ENCODE results near the gene CADPS. TPM values are rescaled to one million over a fixed set of nuclear protein-coding genes. Genes with fewer than 3 reads are reported as not detected.

CADPS gene
- total RNA-seq, 4 donors from 2014 or later, result 2.2 to 6.9 TPM; not detected in 2

DNA sequence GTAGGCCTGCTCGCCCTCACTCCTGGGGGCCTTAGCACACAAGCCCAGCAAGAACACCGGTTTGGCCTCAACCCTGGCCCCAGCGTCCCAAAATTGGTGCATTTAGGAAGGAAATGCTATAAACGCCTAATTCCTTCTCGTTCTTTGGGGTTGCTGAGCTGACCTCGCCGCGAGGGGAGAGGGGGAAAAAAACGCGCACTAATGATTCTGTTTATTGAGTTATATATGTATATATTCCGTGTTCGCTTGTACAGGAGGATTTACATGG is 505.8 kb downstream of the CADPS start:
- H3K4me3 ChIP-seq (ENCODE audit: low read depth, poor library complexity, severe bottlenecking), result no peak overlapping the region

DNA sequence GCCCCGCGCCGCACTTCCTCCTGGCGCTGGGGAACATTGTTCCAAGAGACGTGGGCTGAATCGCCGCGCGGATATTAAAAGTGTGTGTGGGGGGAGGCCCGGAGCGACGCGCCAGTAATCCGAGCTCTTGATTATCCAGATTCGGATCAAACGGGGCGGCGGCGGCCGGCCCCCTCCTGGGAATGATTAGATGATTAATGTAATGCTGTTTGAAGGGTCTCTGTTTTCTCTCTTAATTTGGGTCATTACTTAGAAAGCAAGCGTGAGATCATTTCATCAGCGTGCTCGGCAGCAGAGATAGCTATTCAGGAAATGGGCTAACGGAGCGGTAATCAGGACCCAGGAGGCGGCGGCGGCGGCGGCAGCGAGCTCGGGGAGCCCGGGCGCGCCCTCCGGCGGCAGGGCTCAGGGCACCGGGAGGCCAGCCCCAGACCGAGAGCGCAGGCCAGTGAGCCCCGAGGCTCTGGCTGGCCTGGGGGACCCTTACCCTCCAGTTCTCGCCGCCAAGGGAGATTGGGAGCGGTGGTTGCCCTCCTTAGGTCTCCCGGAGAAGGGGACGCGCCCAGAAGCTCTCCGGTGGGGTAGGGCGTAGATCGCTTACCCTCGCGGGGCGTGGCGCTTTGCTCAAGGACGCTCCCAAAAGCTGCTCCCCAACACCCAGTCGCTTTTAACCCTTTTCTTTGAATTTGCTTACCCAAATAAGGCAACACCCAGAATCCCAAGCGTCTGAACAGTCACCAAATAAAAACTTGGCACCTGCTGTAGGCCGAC is 506.3 kb downstream of the CADPS start:
- TF ChIP-seq, protein P1, sequence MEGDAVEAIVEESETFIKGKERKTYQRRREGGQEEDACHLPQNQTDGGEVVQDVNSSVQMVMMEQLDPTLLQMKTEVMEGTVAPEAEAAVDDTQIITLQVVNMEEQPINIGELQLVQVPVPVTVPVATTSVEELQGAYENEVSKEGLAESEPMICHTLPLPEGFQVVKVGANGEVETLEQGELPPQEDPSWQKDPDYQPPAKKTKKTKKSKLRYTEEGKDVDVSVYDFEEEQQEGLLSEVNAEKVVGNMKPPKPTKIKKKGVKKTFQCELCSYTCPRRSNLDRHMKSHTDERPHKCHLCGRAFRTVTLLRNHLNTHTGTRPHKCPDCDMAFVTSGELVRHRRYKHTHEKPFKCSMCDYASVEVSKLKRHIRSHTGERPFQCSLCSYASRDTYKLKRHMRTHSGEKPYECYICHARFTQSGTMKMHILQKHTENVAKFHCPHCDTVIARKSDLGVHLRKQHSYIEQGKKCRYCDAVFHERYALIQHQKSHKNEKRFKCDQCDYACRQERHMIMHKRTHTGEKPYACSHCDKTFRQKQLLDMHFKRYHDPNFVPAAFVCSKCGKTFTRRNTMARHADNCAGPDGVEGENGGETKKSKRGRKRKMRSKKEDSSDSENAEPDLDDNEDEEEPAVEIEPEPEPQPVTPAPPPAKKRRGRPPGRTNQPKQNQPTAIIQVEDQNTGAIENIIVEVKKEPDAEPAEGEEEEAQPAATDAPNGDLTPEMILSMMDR (IDR thresholded peaks at IDR 0.05), result no peak
- no peak for TF ChIP-seq POLR2A (IDR thresholded peaks at IDR 0.05)
- DNase-seq (ENCODE audit: low spot score in 2 of 2), result no peak
- no peak overlapping the region for H3K4me3 ChIP-seq (ENCODE audit: low read depth, poor library complexity, severe bottlenecking)
- intact Hi-C loops (cut with DNase I; ENCODE audit: low total_unique reads), result no loop called here
- 2 to 3% methylated on average over 48 to 56 of the region's 58 CpGs for WGBS, 2 donors

More for the DNA sequence above, 505.8 kb downstream of the CADPS start:
- intact Hi-C loops (cut with DNase I; ENCODE audit: low total_unique reads), result no loop called here
- DNase-seq (ENCODE audit: low spot score in 2 of 2), result no peak
- TF ChIP-seq, protein P1 (IDR thresholded peaks at IDR 0.05), result no peak
- no peak for TF ChIP-seq POLR2A (IDR thresholded peaks at IDR 0.05)
- WGBS, 2 donors, result 6 to 9% methylated on average over 12 of the region's 12 CpGs

DNA sequence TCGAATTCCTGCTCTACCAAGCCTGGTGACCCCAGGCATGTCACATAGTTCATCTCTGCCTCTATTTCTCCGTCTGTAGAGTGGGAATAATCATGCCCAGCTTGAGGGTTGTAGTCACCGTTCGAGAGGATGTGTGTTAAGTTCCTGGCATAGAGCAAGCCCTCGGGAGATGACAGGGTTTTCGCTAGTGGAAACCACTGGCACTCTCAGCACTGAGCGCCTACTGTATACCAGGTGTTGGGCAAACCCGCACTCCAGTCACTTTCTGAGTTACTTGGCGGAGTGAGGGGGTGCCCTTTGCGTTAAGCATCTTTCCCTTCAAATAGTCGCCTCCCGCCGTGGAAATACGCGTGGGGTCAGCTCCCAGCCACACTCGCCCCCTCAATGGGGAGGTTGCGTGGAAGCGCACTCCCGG is 506.9 kb downstream of the CADPS start:
- no peak overlapping the region for H3K4me3 ChIP-seq (ENCODE audit: low read depth, poor library complexity, severe bottlenecking)
- TF ChIP-seq, protein P1 (IDR thresholded peaks at IDR 0.05), result no peak
- no peak for TF ChIP-seq POLR2A (IDR thresholded peaks at IDR 0.05)
- intact Hi-C loops (cut with DNase I; ENCODE audit: low total_unique reads), result no loop called here
- 9 to 10% methylated on average over 19 of the region's 19 CpGs for WGBS, 2 donors
- no peak for DNase-seq (ENCODE audit: low spot score in 2 of 2)

DNA sequence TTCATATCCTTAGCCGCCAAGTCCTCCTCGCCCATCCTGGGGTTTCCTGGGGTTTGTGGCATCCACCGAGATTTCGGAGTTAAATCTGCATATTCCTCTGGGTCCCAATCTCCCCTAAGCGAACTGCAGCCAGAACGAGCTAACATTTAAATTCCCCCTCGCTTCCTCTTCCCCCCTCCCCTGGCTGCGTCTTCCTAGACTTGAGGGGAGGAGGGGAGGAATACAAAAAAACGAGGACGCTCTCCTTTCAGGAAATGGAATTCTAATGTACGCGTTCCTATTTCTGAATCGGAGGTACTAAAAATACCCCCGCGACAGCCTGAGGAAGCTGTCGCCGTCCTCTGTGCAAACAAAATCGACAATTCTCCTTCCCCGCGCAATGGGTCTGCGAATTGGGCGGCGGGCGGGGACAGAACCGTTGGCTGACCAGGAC is 507.4 kb downstream of the CADPS start:
- intact Hi-C loops (cut with DNase I; ENCODE audit: low total_unique reads), result no loop called here
- no peak overlapping the region for H3K4me3 ChIP-seq (ENCODE audit: low read depth, poor library complexity, severe bottlenecking)
- 4 to 13% methylated on average over 25 of the region's 25 CpGs for WGBS, 2 donors
- no peak for DNase-seq (ENCODE audit: low spot score in 2 of 2)
- no peak for TF ChIP-seq POLR2A (IDR thresholded peaks at IDR 0.05)
- TF ChIP-seq, protein P1 (IDR thresholded peaks at IDR 0.05), result no peak

DNA sequence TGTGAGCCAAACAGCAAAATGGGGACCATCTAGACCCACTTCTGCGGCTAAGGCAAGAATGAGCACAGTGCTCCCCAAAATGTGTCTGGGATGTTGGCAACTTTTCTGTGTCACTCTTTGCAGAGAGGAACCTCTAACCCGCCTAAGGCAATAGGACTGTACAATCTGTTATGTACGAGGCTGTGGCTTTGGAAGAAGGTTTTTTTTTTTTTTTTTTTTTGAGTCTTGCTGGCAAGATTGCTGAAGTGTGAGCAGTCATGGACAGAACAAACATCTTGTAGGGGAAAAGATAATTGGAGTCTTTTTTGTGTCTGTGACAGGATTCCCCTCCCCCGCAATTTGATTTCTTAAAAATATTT is 509.1 kb downstream of the CADPS start:
- DNase-seq (ENCODE audit: low spot score in 2 of 2), result no peak
- no peak overlapping the region for H3K4me3 ChIP-seq (ENCODE audit: low read depth, poor library complexity, severe bottlenecking)
- TF ChIP-seq, protein P1 (IDR thresholded peaks at IDR 0.05), result no peak
- TF ChIP-seq POLR2A (IDR thresholded peaks at IDR 0.05), result no peak
- 35 to 46% methylated on average over 4 of the region's 4 CpGs for WGBS, 2 donors
- intact Hi-C loops (cut with DNase I; ENCODE audit: low total_unique reads), result no loop called here
